HFFc6 (cell line): ENCODE results near the gene NHLRC4. TPM values are rescaled to one million over a fixed set of nuclear protein-coding genes. Genes with fewer than 3 reads are reported as not detected.

Source experiments
- DNase-seq: peaks from one replicate; pipeline ENCODE4 v3.0.0-alpha.2; 2018
- H3K27ac Mint-ChIP-seq: 2 replicates; pipeline ENCODE4 v1.8.0; 2020; ENCODE audit warnings: mild to moderate bottlenecking, mixed read lengths
- H3K27me3 Mint-ChIP-seq: 2 replicates; pipeline ENCODE4 v1.8.0; 2021; ENCODE audit warnings: mild to moderate bottlenecking, moderate library complexity, mixed read lengths; ENCODE audit not compliant: insufficient read depth
- H3K36me3 Mint-ChIP-seq: 2 replicates; pipeline ENCODE4 v1.8.0; 2021; ENCODE audit warnings: low read depth, mixed read lengths
- H3K4me1 Mint-ChIP-seq: 2 replicates; pipeline ENCODE4 v1.8.0; 2020; ENCODE audit warnings: low read depth, mixed read lengths
- H3K4me3 Mint-ChIP-seq: 2 replicates; pipeline ENCODE4 v1.8.0; 2020; ENCODE audit warnings: mild to moderate bottlenecking, moderate library complexity, mixed read lengths
- H3K9me3 Mint-ChIP-seq: 2 replicates; pipeline ENCODE4 v1.8.0; 2020; ENCODE audit warnings: mild to moderate bottlenecking, mixed read lengths
- total RNA-seq, 6 experiments: library from RNA; stranded (reverse); fragmentation: NEBNext Ultra II Directional; extraction: Animal tissue kit (Norgen Biotek cat#: 25700); gene quantifications; 2 replicates in 1 of 6; 3 replicates in 5 of 6; pipeline ENCODE4 v1.2.3, GENCODE V29; 2021
- TF ChIP-seq, protein P1 (sequence below): fragments of 200-600 bp; sonication (generic); IDR thresholded peaks from 2 replicates; pipeline ENCODE4 v1.5.0; 2021; ENCODE audit warnings: antibody characterized with exemption, mild to moderate bottlenecking

The NHLRC4 gene
- total RNA-seq, 6 experiments from 2014 or later: 0.24 to 0.58 (median 0.28) TPM; not detected in 1

DNA sequence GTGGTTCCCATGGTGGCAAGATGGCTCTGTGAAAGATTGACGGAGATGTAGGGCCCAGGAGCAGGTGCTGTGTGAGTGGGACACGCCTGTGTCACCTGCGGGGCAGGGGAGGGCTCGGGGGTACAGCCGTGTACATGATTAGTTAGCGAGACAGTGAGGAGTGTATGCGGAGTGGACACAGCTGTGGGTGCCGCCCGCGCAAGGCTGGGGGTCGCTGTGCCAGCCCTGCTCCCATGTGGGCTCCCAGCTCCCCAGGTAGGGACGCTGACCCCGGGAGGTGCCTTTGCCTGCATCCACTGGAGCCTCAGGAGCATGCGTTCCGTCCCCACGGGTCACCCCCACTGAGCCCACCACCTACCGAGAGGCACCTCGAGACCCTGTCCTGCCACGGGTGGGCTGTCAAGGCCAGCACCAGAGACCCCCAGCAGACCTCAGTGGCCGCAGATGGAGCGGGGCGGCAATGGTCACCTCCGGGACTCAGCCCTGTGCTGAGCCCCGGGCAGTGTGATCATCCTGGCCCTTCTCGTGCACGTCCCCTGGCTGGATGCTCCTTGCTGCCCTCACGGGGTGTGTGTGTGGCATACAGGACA lies 31.9 kb upstream of the NHLRC4 start:
- H3K27me3 Mint-ChIP-seq: no peaks in the 10 kb centered on the region

DNA sequence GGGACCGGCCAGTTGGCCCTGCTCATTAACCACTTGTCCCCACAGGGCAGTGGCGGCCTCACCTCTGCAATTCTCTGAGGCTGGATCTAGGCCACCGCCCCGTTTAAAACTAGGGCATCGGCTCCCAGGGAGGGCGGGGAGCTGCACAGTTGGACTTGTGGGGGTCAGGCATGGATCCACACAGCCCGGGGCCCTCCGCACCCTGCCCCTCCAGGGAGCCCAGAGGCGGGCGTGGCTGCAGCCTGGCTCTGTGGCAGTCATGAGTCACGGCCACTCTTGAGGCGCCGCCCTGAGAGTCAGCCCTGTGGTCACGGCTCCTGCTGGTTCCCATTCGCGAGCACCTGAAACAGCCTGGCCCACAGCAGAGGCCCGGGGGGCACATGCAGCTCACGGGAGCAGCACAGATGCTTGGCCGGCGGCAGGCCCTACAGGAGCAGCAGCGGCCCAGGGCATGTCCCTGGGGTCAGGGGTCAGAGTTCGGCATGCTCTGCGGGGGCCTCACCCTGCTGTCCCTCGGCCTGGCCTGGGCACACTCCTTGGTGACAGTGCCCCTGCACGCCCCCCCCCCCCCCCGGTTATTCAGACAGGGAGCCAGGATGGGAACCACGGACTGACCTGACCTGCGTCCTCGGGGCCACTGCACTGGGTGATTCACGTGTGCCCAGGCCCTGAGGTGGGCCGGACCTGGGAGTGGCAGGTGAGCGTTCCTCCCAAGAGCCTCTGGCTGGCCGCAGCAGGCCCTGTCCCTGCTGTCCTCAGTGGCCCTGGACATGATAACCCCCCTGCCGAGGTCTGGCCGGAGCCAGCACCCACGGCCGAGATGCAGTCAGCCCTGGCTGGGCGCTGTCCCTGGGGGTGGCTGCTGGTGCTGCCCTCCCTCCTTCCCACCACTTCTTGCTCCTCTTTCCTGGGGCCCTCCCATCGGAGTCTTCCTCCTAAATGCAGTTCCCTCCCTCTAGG lies 31.1 kb upstream of the NHLRC4 start:
- H3K9me3 Mint-ChIP-seq: no peaks in the 10 kb centered on the region
- DNase-seq: peak; percentile 57
- no peak overlapping the region for H3K4me3 Mint-ChIP-seq
- peak overlapping the region; percentile 72; the same call in 1 of the 2 replicates for H3K27ac Mint-ChIP-seq
- H3K4me1 Mint-ChIP-seq: peaks cover 14% of the 10 kb centered on the region
- TF ChIP-seq, protein P1, sequence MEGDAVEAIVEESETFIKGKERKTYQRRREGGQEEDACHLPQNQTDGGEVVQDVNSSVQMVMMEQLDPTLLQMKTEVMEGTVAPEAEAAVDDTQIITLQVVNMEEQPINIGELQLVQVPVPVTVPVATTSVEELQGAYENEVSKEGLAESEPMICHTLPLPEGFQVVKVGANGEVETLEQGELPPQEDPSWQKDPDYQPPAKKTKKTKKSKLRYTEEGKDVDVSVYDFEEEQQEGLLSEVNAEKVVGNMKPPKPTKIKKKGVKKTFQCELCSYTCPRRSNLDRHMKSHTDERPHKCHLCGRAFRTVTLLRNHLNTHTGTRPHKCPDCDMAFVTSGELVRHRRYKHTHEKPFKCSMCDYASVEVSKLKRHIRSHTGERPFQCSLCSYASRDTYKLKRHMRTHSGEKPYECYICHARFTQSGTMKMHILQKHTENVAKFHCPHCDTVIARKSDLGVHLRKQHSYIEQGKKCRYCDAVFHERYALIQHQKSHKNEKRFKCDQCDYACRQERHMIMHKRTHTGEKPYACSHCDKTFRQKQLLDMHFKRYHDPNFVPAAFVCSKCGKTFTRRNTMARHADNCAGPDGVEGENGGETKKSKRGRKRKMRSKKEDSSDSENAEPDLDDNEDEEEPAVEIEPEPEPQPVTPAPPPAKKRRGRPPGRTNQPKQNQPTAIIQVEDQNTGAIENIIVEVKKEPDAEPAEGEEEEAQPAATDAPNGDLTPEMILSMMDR: no peak
- no peaks in the 10 kb centered on the region for H3K27me3 Mint-ChIP-seq
- no peaks in the 10 kb centered on the region for H3K36me3 Mint-ChIP-seq

More for the DNA sequence above, 31.9 kb upstream of the NHLRC4 start:
- Mint-ChIP-seq H3K4me3 (no peak overlapping the region), H3K4me1 (peaks cover 20% of the 10 kb centered on the region), H3K9me3 (no peaks in the 10 kb centered on the region), H3K36me3 (no peaks in the 10 kb centered on the region), H3K27ac (0 out of 2 replicates have a peak overlapping the region, but pooled peaks have one; percentile 16)
- TF ChIP-seq, protein P1: no peak
- DNase-seq: no peak

DNA sequence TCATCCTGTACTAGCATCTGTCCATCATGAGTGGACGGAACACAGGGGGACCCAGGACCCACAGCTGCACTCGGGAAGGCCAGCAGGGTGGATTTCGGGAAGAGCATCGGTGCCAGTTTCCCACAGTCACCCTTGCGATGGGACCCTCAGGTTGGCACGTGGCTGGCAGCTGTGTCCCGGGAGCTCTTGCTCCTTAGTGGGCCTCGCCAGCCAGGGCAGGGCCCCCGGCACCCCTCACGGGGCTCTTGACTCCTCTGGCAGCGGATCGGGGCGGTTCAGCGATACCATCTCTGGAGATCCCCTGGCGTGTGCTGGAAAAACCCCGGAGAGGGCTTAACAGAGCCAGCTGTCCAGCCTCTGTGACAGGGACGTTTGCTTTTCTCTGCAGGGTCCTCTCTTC lies 30.1 kb upstream of the NHLRC4 start:
- H3K27me3 Mint-ChIP-seq: no peaks in the 10 kb centered on the region
- no peak overlapping the region for H3K27ac Mint-ChIP-seq
- H3K36me3 Mint-ChIP-seq: no peaks in the 10 kb centered on the region
- DNase-seq: no peak
- H3K4me3 Mint-ChIP-seq: no peak overlapping the region
- no peaks in the 10 kb centered on the region for H3K9me3 Mint-ChIP-seq
- TF ChIP-seq, protein P1: no peak
- peaks cover 14% of the 10 kb centered on the region for H3K4me1 Mint-ChIP-seq

- no peak overlapping the region for H3K4me3 Mint-ChIP-seq
- no peaks in the 10 kb centered on the region for H3K9me3 Mint-ChIP-seq
- peaks cover 5% of the 10 kb centered on the region; the same call in 1 of the 2 replicates for H3K36me3 Mint-ChIP-seq
- no peak overlapping the region for H3K27ac Mint-ChIP-seq
- peaks cover 14% of the 10 kb centered on the region for H3K4me1 Mint-ChIP-seq
- no peak for DNase-seq
- no peaks in the 10 kb centered on the region for H3K27me3 Mint-ChIP-seq
- TF ChIP-seq, protein P1: peak; percentile 31; the same call in 1 of the 2 replicates
Observed at GRCh38 chr16:537415-538335, 29.1 kb upstream of the NHLRC4 start.
